GM21381 (cell line): ENCODE results near the gene RANBP1.
A peak's percentile ranks its signal among the peaks of the same experiment; 100 is the strongest.

Experiments used
- ATAC-seq: cut with Tn5 transposase; IDR thresholded peaks from one replicate; pipeline ENCODE4 v1.9.1; 2021; ENCODE audit warnings: mild to moderate bottlenecking, moderate library complexity; ENCODE audit not compliant: unreplicated experiment

RANBP1 gene

GRCh38 chr22:20123366-20124082, 7.6 kb downstream of the RANBP1 start:
- no peak for ATAC-seq

- no peak for ATAC-seq
These were observed 8.3 kb downstream of the RANBP1 start for GRCh38 chr22:20124083-20124787.

DNA sequence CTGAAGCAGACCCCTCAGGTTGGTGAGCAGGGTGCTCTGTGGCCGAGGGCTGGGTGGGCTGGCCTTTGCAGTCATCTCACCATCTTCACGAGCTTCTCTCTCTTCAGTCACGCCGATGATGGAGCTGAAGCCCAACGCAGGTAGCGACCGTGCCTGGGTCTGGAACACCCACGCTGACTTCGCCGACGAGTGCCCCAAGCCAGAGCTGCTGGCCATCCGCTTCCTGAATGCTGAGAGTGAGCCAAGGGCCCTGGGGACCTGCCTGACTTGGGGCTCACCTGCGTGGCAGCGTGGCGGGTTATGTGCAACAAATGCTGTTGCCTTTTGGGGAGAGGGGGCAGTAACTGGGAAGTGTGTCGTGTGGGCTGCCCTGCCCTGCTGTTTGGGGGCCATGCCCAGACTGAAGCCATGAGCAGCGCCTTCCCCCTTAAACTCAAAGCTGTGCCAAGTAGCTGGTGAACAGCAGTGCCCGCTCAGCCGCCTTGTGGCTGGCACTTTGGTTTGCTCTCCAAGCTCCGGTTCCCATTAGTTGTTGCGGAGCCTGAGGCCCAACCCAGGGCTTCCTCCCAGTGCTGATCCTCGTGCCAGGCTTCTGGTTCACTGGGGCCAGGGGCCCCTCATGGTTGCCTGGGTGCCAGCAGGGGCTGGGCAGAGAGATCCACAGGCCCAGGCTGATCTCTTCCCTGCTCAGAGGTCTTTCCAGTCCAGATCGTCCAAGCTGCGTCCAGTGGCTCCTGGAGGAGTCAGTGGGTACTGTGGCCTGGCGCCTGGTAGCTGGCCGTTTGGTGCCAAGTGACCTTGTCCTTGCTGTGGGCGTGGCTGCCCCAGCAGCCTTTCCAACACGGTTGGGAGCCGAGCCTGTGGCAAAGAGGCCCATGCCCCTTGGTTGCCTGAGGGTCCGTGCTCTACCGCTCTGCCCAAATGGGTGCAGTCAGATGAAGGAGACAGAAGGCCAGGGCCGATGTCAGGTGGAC, 9.6 kb downstream of the RANBP1 start:
- ATAC-seq: no peak

GRCh38 chr22:20126284-20127029, 10.6 kb downstream of the RANBP1 start:
- no peak for ATAC-seq

GRCh38 chr22:20127318-20127868, 11.5 kb downstream of the RANBP1 start:
- no peak for ATAC-seq

- ATAC-seq: no peak
These were observed 12.1 kb downstream of the RANBP1 start for GRCh38 chr22:20127869-20128618.

DNA sequence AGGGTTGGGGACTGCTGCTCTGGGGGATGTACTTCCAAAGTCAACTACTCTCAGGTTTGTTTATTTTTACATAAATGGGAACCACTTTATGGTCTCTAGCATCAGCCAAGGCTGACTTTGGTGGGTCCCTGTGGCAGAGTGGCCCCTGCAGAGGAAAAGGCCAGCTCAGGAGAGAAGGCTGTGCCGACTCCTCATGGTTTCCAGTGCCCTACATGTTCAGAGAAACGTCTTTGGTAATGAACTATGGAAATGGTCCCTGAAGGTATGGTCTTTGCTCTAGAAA, 12.7 kb downstream of the RANBP1 start:
- ATAC-seq: no peak

DNA sequence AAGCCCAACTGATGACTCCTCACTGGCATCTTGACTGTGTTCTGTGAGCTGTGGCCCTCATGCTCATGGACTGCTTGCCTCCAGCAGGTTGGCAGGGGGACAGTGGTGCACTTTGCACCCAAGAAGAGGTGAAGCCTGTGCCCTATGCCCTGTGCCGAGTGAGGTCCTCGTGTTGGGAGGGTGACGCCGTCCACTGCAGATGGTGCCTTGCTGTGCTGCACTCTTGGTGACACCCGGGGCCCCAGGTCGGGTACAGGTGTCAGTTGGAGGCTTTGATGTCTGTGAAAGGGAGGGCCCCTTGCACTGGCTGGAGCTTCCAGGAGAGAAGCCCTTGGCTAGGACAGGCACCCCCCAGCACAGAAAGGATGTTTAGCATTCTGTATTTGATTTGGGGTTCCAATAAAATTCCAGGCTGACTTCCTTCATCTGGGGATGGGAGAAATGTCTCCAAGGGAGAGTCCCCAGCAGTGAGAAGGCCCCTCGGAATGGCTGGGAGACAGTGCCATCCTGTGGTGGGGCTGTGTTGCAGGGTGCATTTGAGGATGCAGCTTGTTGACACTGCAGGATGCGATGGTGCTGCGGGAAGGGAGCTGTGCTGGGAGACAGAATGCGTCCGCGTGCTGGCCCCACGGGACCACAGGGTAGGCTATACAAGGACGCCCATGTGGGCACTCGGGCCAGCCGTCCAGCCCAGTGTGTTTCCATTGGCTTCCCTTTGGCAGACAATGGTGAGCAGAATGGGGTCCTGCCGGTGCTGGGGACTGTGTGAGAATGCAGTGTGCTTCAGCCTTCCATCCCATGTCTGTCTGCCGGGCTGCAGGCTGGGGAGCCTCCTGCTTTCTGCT, 13.2 kb downstream of the RANBP1 start:
- ATAC-seq: no peak

DNA sequence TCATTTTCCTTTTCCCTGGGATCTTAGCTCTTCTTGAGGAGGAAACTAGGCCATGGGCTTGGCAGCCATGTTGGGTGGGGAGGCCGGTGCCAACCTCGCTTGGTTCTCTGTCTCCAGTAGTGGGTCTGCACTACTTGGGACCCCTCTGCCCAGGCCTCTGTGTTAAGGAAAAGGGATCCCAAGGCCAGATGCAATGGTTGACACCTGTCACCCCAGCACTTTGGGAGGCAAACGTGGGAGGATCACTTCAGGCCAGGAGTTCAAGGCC, 13.8 kb downstream of the RANBP1 start:
- ATAC-seq: no peak

GRCh38 chr22:20130319-20130718, 14.4 kb downstream of the RANBP1 start:
- ATAC-seq: no peak

DNA sequence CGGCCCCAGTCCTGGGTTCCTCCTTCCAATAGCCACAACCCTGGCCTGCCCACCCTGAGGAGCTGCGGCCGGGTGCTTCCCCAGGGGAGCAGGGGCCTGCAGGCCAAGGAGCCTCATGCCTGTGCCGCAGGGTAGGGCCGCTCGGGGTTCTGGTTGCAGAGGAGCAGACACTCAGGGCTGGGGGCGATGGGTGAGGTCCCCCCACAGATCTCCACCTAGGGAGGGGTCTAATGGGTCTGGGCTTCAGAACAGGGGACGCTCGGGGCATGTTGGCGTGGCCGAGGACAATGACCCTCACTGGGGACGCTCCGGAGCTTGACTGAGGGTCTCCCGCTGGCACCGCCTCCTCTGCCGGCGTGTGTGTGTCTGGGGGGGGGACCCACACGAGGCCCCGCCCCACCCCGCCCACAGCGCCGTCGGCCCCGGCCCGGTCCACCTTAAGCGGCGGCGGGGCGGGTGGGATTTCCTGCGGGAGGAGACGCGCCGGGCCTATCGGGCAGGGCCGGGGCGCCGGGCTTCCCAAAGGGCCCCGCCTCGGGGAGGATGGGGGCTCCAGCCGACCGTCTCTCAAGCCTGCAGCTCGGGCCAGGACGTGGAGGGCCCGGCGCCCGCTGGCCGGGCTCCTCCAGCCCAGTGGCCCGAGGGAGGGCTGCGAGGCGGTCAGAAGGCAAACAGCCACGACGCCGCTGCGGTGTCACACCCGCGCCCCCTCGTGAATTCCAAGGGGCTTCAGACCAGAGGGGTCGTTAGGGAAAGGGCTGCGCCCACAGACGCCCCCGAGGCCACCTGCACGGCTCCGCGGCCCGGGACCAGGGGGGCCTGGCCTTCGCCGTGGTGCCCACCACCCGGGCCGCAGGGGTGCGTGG, 15.1 kb downstream of the RANBP1 start:
- peak; percentile 60 for ATAC-seq

DNA sequence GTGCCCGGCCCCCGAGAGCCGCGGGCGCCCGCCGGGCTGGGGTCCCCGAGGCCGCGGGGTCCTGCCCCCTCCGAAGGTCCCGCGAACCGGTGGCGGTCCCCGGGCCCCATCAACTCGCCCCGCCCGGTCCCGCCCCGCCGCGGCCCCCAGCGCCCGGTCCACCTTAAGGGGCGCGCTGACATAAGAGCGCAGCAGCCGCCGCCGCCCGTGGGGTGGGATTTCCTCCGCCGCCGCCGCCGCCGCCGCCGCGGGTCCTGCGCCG, 15.6 kb downstream of the RANBP1 start, which contains the start of gene ZDHHC8:
Gene ZDHHC8 (plus strand): TSS at position 208 of the 262 bp plus-strand sequence. CDS start 144 bp downstream, outside the sequence.
- ATAC-seq: peak; percentile 53

DNA sequence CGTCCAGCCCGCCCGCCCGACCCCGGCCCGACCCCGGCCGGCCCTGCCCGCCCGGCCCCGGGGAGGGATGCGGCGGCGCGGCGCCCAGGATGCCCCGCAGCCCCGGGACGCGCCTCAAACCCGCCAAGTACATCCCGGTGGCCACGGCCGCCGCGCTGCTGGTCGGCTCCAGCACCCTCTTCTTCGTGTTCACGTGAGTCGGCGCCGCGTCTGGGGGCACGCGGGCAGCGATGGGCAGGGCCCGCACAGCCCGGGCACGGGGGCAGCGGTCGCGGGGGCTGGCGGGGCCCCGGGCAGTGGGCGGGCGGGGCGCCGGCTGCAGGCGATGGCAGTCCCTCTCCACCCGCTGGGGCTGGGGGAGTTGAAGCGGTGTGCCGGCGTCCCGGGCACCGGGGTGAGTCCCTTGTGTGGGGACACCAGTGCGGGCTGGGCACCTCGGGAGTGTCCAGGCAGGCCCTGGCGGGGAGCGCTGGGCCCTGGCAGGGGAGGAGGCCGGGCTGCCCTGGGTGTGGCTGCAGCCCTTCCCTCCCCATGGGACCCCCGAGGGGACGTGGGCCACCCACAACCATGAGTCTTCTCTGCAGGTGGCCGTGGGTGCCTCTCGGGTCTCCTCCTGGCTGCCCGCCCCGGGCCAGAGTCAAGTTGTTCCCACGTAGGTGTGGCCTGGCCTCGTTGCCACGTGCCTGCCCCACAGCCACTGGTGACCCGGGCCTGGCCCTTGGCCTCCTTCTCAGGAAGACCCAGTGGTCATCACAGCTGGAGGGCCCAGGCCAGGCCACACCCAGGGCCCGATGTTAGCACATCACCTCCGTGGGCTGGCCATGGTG, 16.2 kb downstream of the RANBP1 start:
- ATAC-seq: peak; percentile 11

DNA sequence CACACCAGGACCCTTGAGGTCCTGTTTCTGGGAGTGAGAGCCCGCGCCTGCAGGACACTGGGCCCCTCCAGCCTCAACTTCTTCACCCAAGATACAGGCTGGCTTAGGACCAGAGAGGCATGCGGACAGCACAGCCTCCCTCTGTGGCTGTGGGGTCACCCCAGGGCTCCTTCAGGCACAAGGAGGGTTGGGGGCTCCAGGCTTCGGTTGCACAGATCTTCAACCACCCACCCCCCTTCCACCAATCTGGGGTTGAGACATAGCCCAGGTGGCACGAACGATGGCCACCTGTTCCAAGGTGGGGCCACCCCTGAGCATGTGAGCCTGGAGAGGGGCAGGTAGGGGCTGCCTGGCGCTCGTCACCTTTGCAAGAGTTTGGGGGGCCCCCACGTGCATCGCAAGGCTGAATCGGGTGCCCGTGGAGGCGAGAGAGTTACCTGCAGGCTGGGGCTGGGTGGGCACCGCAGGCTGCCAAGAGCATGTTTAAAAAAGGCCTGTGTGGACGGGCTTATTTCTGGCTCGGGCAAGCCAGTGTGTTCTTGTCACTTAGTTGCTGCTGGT, 16.9 kb downstream of the RANBP1 start:
- no peak for ATAC-seq

GRCh38 chr22:20133930-20134549, 18.1 kb downstream of the RANBP1 start:
- ATAC-seq: no peak

GRCh38 chr22:20135265-20135664, 19.4 kb downstream of the RANBP1 start:
- no peak for ATAC-seq
